Activated CD4-positive, alpha-beta T cell treated with anti-CD3 and anti-CD28 coated beads, Interleukin-2, amount 10 ng/mL, durations not matched to agents 24 days and 14 days (primary cell): ENCODE data around the gene AGA. TPM values are rescaled to one million over a fixed set of nuclear protein-coding genes. Genes with fewer than 3 reads are reported as not detected.

Experiments
- DNase-seq: peaks from one replicate; pipeline ENCODE4 v3.0.0; 2022
- H3K27ac Mint-ChIP-seq: one replicate; pipeline ENCODE4 v1.8.0; 2022; ENCODE audit warnings: mild to moderate bottlenecking, mixed read lengths
- H3K27me3 Mint-ChIP-seq: one replicate; pipeline ENCODE4 v1.8.0; 2022; ENCODE audit warnings: mixed read lengths
- H3K36me3 Mint-ChIP-seq: one replicate; pipeline ENCODE4 v1.8.0; 2022; ENCODE audit warnings: low read depth, mild to moderate bottlenecking, mixed read lengths
- H3K4me1 Mint-ChIP-seq: one replicate; pipeline ENCODE4 v1.8.0; 2021; ENCODE audit warnings: mixed read lengths
- H3K4me3 Mint-ChIP-seq: one replicate; pipeline ENCODE4 v1.8.0; 2022; ENCODE audit warnings: mild to moderate bottlenecking, moderate library complexity, mixed read lengths
- H3K9me3 Mint-ChIP-seq: one replicate; pipeline ENCODE4 v1.8.0; 2021; ENCODE audit warnings: mixed read lengths
- intact Hi-C: fragments of 100-400 bp; cut with micrococcal nuclease; formaldehyde crosslinking; loops from one replicate; pipeline ENCODE4 v1.15.1; 2023
- total RNA-seq: library from RNA; stranded (reverse); gene quantifications from 2 replicates; pipeline ENCODE4 v1.2.3, GENCODE V29; 2022

Gene AGA
- total RNA-seq, 1 donor from 2014 or later: 15.6 TPM

- peaks cover 12% of the 10 kb centered on the region for H3K27me3 Mint-ChIP-seq
- H3K36me3 Mint-ChIP-seq: peaks cover 4% of the 10 kb centered on the region
- H3K4me3 Mint-ChIP-seq: no peak overlapping the region
- H3K27ac Mint-ChIP-seq: no peak overlapping the region
- peak; percentile 80 for DNase-seq
- intact Hi-C loops: no loop called here
- peaks cover 28% of the 10 kb centered on the region for H3K4me1 Mint-ChIP-seq
- H3K9me3 Mint-ChIP-seq: peaks cover 7% of the 10 kb centered on the region
These were observed 49.0 kb downstream of the AGA start for GRCh38 chr4:177393236-177393635.

DNA sequence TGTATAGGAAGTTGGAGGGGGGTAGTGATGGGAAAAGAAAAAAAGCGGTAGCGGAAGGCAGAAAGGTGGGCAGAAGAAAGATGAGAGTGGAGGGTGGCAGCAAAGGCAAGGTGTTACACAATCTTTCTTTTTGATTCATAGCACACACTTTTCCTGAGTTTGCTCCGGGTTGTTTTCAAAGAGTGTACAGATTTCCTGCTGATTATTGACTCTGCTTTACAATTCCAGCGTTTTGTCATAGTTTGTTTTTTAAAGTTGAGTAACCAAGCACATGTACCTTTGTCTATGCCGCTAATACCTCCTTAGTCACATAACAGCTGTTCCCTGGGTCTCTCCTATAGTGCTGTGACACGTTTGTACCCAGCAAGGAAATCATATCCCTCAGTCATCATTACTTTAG is 50.3 kb downstream of the AGA start:
- DNase-seq: no peak
- no peak overlapping the region for H3K27ac Mint-ChIP-seq
- peaks cover 28% of the 10 kb centered on the region for H3K4me1 Mint-ChIP-seq
- H3K27me3 Mint-ChIP-seq: peaks cover 12% of the 10 kb centered on the region
- intact Hi-C loops: no loop called here
- no peak overlapping the region for H3K4me3 Mint-ChIP-seq
- H3K36me3 Mint-ChIP-seq: no peaks in the 10 kb centered on the region
- no peaks in the 10 kb centered on the region for H3K9me3 Mint-ChIP-seq

GRCh38 chr4:177391287-177391686 is 51.0 kb downstream of the AGA start:
- no peak for DNase-seq
- H3K36me3 Mint-ChIP-seq: no peaks in the 10 kb centered on the region
- intact Hi-C loops: no loop called here
- H3K27ac Mint-ChIP-seq: no peak overlapping the region
- H3K4me1 Mint-ChIP-seq: peaks cover 28% of the 10 kb centered on the region
- no peak overlapping the region for H3K4me3 Mint-ChIP-seq
- no peaks in the 10 kb centered on the region for H3K9me3 Mint-ChIP-seq
- H3K27me3 Mint-ChIP-seq: peaks cover 12% of the 10 kb centered on the region

GRCh38 chr4:177386278-177386815 is 55.9 kb downstream of the AGA start:
- Mint-ChIP-seq H3K36me3 (no peaks in the 10 kb centered on the region), H3K4me3 (no peak overlapping the region), H3K27ac (no peak overlapping the region), H3K9me3 (no peaks in the 10 kb centered on the region), H3K27me3 (peaks cover 28% of the 10 kb centered on the region), H3K4me1 (peaks cover 11% of the 10 kb centered on the region)
- no peak for DNase-seq
- intact Hi-C loops: no loop called here

DNA sequence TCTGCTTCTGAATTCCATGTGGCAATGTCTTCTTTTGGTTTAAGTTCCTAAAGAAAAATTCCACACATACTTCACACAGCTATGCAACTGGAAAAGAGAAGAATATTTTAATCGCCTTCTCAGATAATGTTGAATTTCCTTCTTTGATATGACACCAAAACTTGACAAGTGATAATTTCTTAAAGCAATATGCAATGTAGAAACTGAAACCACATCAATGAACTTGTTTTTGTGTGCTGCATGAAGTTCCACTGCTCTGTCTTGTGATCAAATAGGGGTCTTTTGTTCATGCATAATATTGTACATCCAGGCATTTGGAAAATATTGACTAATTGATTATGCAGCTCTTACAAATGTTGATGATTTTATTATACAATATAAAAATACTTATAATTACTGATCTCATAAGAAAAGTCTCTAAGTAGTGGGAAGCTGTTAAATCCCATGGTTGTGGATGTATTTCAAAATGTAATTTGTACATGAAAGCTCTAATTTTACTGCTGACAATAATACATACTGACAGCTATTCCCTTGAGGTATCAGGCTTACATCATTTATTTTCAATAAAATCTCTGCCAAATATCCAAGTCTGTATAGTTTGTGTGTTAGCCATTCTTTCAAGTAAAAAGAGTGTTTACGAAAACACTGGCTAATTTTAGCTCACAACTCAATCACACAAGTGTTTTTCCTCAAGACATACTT is 56.5 kb downstream of the AGA start:
- Mint-ChIP-seq H3K36me3 (no peaks in the 10 kb centered on the region), H3K4me3 (no peak overlapping the region), H3K9me3 (no peaks in the 10 kb centered on the region), H3K27me3 (peaks cover 23% of the 10 kb centered on the region), H3K27ac (no peak overlapping the region), H3K4me1 (peaks cover 7% of the 10 kb centered on the region)
- no peak for DNase-seq
- intact Hi-C loops: no loop called here

DNA sequence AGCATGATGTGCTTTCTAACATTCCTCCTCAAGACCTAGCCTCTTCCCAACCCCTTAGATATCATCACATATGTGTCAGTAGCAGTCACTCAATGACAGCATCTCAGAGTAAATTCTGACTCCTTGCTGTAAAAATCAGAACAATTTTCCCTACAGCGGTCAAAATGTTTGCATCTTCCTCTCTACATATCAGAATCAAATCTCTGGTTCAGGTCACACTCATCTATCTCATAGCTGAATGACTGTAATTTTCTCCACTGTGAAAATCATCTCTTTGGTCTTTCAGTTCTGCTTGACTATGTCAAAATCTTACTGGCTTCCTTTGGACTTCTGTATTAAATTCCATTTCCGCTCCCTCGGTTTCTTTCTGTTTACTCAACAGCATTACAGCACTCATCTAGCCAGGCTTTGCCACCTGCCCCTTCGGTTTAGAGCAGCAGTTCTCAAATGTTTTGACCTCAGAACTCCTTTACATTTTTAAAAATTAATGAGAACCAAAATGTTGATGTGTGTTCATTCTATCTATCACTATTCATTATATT is 57.3 kb downstream of the AGA start:
- no peak overlapping the region for H3K4me3 Mint-ChIP-seq
- no peaks in the 10 kb centered on the region for H3K9me3 Mint-ChIP-seq
- no peaks in the 10 kb centered on the region for H3K36me3 Mint-ChIP-seq
- H3K27me3 Mint-ChIP-seq: peaks cover 25% of the 10 kb centered on the region
- H3K27ac Mint-ChIP-seq: no peak overlapping the region
- DNase-seq: no peak
- intact Hi-C loops: no loop called here
- peaks cover 5% of the 10 kb centered on the region for H3K4me1 Mint-ChIP-seq

- no peak for DNase-seq
- no peaks in the 10 kb centered on the region for H3K36me3 Mint-ChIP-seq
- intact Hi-C loops: no loop called here
- peaks cover 5% of the 10 kb centered on the region for H3K4me1 Mint-ChIP-seq
- H3K27ac Mint-ChIP-seq: no peak overlapping the region
- peaks cover 38% of the 10 kb centered on the region for H3K27me3 Mint-ChIP-seq
- H3K4me3 Mint-ChIP-seq: no peak overlapping the region
- H3K9me3 Mint-ChIP-seq: no peaks in the 10 kb centered on the region
These were observed 60.4 kb downstream of the AGA start for GRCh38 chr4:177381762-177382310.

Other genes with a start within 250 kb of the AGA start
- 15.5 and 17.0 TPM in 2 replicates for gene NEIL3, start 132.6 kb downstream of the AGA start, total RNA-seq